HG03432 (cell line): ENCODE measurements around the gene CCNL2.
A peak's percentile ranks its signal among the peaks of the same experiment; 100 is the strongest.
"Not testable (repeated sequence)": the region's sequence is repeated elsewhere in the genome, so short reads cannot be mapped to it uniquely, and the experiment has no call there.

Experiments used
- ATAC-seq: cut with Tn5 transposase; IDR thresholded peaks from one replicate; pipeline ENCODE4 v1.9.1; 2021; ENCODE audit warnings: mild to moderate bottlenecking, moderate library complexity; ENCODE audit not compliant: unreplicated experiment

CCNL2 gene

DNA sequence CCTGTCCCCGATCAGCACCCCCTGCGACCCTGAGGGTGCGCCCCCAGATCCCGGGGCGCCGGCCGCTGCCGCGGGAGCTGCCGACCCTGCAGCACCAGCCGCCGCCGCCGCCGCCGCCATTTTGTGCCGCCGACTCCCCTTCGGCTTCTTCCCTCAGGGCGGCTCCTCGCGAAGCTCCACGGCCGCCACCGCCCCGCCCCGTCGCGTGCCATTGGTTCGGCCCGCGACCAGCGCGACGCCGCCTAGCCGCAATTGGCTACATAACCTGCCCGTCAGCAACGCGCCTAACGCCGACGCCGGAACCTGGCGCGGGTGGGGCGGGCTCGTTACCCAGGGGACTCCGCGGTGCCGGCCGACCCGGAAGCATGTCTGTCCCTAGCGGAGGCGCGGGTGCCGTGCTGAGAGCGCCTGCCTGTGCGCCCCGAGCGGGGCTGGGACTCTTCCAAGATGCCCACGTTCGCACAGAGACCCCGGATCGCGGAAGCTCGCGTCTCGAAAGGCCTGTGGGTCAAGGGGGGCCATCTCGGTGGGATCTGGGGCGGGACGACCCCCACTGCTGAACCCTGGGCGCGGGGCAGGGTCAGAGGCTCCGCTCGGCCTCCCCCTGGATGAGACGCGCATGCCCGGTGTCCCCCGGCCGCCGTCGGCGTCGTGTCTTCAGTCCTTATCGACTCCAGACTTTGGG lies at the start of gene CCNL2:
CCNL2 (minus strand) TSS at position 149 of the 685 bp plus-strand sequence; CDS start at position 120, 29 bp downstream.
- peak; percentile 92 for ATAC-seq

DNA sequence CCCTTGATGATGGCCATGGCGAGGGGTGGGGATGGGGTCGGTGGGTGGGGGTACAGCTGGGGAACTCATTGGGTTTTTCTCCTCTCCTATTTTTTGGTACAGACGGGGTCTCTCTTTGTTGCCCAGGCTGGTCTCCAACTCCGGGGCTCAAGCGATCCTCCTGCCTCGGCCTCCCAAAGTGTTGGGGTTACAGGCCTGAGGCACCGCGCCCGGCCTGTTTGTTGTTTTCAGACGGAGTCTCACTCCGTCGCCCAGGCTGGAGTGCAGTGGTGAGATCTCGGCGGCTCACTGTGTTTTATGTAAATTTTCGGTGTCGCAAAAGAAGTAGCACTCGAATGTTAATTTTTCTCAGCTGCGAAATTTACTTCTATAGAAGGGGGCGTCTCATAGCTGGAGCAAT lies 47.5 kb upstream of the CCNL2 start:
- ATAC-seq, result not testable (repeated sequence)

DNA sequence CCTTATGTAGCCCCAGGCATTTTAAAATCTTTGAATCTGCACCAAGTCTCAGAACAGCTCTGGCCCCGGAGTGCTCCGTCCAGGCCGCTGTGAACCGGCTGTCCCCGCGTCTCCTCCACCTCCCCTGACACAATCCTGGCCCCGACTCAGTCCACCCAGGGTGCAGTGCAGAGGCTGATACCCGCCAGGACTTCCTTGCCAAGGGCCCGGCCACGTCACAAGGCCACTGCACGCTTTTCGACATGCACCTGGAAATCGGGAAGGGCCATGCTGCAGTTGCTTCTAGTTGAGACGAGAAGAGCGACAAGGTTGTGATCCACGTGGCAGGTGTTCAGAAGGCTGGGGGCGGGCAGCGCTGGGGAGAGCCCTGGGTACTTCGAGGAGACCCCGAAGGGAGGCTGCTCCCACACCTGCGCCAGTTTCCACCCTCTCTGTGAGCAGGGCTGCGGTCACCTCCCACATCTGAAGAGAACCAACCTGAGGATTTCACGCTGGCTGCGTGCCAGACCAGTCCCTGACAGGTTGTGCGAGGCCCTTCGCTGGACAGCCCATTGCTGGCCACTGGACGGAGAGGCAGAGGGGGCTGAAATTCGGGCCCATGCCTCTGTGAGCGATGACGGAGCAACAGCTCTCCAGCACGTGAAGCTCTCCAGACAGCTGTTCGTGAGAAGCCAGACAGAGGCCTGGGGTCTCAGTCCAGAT lies 43.1 kb upstream of the CCNL2 start:
- ATAC-seq, result no peak

DNA sequence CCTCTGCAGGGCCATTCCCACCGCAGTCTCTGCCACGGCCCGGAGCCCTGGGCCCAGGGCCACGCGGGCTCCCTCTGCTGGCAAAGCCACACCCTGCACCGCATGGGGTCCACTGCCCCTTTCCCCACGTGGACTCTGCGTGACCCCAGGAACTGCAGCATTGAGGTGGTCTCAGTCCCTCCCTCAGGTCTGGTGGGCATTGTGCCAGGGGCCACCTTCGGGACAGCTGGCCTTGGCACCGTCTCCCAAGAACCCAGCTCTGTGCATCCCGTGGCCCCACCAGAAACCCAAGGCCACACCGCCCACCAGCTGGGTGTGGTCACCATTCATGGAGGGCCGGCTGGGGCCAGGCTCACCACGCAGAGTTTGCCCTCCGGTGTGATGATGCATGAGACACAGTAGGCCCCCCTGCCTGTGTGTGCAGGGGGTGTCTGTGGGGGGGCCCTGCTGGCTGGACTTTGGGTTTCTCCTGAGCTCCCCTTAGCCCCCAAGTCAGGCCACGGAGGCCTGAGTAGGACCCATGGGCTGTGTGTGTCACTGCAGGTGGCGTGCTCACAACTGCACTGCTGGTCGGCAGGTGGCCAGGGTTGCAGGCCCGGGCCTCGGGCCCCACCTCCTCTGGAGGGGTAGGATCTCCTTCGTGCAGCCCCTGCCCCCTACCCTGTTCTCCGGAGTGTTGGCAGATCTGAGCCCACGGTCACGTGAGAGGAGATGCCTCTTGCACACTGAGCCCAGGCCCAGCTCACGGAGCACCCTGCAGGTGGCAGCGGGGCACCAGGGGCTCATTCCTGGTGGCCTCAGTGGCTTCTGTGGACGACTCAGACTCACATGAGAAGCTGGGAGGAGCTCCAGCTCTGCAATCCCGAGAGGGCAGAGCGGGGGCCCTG lies 42.1 kb upstream of the CCNL2 start:
- no peak for ATAC-seq

DNA sequence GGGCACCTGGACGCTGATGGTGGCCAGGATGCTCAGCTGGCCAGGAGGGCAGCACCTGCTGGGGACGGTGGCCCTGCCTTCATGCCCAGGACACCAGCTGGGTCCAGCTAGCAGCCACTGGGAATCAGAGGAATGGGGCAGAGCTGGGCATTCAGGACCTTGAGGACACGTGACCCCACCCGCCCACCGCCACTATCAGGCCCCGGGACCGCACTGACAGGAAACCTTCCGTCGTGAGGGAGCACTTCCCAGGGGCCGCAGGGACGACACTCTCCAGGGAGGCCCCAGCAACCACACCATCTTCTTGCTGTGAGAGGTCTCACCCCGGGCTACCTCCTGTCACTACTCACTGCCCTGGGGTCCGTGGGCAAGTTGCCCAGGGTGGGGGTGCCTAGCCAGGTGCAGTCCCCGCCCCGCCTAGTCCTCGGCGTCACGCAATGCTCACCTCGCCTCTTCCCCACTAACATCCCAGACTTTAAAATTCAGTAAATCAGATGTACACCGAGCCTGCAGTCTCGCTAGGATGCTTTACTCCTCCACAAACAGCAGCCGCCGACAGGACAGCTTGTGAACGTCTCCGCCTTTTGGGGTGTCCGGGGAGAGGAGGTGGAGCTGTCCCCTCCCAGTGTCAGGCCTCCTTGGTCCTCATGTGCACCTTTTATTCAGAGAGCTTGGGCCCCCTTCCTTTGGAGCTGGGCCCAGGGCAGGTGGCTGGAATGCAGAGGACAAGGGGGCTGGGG lies 41.3 kb upstream of the CCNL2 start:
- ATAC-seq, result no peak

DNA sequence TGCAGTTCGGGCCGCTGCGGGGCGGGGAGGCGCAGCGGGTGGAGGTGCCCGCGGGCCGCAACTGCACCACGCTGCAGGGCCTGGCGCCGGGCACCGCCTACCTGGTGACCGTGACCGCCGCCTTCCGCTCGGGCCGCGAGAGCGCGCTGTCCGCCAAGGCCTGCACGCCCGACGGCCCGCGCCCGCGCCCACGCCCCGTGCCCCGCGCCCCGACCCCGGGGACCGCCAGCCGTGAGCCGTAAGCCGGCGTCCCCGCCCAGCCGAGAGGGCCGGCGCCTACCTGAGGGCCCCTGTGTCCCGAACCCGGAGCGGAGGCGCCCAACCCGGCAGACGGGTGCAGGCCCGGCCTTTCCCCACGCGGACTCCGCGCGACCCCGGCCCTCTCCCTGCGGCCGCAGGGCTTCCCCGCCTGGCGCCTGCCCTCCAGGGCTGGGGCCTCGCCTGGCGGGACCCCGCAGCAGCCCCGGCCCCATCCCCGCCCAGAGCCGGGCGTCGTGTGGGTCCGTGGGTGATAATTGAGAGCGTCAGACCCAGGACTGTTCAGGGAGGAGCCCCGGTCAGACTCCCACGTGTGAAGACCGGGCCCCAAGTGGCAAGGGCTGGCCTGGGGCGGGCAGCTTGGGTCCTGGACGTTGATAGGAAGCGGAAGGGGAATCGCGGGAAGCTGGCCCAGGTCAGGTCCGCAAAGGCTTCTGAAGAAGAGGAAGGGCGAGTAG lies 40.6 kb upstream of the CCNL2 start:
- no peak for ATAC-seq

DNA sequence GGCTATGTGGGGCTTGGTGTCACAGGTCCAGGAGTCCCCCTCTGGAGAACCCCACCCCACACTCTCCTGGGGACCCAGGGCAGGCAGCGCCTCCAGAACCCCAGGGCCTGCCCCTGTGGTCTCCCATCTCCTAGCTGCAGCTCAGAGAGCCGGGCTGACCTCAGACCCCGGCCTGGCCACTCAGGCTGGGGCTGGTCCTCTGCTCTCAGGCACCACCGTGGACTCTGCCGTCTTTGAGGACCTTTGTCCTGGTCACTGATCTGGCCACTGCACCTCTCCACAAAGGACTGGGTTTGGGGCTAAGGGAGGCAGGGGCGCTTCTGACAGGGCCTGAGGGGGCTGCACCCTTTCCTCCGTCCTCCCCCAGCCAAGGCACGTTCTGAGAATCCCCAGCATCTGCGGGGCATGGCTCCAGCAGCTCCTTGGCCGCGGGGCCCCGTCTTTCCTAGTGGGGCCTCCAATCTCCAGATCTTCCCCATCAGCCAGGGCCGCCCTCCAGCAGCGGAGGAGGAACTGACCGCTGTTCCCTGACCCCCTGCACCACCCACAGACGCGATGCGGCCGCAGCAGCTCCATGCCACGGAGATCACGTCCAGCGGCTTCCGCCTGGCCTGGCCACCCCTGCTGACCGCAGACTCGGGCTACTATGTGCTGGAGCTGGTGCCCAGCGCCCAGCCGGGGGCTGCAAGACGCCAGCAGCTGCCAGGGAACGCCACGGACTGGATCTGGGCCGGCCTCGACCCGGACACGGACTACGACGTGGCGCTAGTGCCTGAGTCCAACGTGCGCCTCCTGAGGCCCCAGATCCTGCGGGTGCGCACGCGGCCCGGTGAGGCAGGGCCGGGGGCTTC lies 39.6 kb upstream of the CCNL2 start:
- no peak for ATAC-seq

DNA sequence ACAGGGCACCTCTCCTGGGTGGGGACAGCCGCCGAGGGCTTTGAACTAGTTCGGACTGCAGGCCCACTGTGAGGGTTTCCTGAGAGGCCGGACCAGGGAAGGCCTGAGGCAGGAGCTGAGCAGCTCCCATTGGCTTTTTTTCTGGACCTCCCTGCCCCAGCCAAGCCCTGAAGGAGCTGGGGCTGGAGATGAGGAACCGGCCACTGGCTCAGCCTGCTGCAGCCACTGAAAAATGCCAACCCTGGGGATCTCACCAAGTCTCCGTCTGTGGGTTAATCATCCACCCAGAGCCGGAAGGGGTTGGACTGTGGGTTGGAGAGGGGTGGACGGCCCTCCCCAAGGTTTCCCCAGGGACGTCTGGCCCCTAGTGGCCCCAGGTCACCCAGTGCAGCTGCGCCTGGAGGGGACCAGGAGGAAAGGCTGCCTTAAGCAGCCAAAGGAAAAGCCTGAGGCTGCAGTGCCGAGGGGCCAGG lies 38.8 kb upstream of the CCNL2 start:
- no peak for ATAC-seq

DNA sequence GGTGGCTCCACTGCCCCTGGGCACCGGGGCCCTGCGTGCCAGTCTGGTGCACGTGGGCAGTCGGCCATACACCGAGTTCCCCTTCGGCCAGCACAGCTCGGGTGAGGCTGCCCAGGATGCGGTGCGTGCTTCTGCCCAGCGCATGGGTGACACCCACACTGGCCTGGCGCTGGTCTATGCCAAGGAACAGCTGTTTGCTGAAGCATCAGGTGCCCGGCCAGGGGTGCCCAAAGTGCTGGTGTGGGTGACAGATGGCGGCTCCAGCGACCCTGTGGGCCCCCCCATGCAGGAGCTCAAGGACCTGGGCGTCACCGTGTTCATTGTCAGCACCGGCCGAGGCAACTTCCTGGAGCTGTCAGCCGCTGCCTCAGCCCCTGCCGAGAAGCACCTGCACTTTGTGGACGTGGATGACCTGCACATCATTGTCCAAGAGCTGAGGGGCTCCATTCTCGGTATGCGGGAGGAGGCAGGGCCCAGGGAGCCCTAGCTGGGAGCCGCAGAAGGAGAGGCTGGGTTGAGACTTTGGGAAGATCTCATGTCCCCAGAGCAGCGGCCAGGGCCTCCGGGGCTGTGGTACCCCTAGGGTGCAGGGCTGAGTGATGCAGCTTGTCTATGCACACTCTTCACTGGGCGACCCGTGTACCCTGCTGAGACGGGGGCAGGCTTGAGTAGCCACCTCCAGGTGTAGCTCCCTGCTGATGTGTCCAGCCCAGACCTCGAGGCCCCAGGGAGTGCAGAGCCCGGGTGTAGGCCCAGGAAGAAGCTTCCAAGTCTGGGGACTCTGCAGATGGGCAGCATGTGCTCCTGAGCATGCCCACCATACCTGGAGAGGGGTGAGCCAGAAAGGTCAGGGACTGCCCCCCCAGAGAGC lies 38.1 kb upstream of the CCNL2 start:
- ATAC-seq, result no peak

DNA sequence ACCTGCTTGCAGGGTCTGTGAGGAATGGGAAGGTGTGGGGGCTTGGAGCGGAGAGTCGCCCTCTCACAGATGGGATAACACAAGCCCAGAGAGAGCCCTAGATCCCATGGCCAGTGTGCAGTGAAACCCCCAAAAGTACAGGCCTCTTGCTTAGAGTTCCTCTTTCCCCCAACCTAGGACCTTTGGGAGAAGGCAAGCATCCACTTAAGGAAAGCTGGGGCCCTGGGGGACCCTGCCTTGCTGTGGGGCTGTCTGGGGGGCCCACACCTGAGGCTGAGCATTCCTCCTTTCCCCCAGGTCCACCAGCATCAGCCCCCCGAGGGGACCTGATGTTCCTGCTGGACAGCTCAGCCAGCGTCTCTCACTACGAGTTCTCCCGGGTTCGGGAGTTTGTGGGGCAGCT lies 37.5 kb upstream of the CCNL2 start:
- no peak for ATAC-seq

DNA sequence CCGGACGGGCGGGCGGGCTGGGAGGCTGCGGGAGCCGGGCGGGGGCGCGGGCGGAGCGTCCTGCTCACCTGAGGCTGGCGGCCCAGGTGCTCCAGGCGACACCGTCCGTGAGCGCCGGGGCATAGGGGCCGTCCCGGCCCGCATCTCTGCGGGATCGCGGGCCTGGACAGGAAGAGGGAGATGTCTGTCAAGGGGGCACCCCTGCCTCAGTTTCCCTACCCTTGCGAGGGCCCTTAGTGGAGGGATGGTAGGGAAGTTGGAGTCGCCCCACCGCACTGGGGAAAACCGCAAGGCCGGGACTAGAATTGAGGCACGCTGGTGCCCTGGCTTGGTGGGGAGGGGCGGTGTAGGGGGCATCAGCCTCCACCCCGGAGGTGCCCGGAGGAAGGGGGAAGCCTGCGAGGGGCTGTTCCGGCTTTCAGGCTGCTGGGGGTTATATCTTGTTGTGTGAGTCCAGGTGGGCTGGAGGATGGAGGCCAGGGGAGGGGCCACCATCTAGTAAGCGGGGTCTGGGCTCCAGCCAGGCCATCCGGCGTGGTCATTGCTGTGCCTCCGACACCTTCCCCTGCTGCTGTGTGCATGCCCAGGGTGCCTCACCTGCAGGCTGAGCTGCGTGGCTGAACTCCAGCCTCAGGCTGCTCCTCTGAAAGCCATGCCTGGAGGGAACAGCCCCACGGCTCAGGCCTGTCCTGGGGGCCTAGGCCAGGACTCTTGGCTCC lies 36.9 kb upstream of the CCNL2 start:
- no peak for ATAC-seq

DNA sequence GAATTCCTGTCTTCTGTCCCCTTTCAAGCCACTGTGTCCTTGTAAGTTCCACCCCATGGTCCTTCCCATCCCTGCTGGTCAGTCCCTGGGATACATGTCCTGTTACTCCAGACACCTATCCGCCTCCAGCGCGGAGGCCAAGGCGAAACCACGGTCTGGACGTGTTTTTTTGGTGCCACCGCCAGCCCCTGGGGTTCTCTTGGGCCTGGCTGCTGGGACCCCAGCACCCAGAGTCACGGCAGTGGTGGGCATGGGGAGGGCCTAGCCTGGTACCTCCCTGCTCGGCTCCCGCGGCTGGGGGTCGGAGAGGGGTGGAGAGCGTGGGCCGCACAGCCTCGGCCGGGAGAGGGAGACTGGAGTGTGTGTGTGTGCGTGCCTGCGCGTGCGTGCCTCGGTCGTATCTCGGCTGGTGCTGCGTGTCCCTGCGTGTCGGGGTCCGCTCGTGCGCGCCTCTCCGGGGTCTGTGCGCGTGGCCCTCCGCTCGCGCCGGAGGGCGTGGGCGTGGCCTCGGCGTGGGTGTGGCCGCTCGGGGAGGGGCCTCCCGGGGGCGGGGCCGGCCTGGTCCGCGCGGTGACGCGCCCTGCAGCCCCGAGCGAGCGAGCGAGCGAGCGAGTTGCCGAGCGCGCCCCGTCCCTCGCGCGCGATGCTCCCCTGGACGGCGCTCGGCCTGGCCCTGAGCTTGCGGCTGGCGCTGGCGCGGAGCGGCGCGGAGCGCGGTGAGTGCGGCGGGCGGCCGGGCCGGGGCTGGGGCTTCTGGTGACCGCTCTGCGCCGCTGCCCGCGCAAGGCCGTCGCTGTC lies 36.2 kb upstream of the CCNL2 start, which contains the start of gene VWA1:
VWA1 (plus strand) TSS at position 585 of the 798 bp plus-strand sequence; CDS start at position 644, 59 bp downstream.
- peak; percentile 42 for ATAC-seq

DNA sequence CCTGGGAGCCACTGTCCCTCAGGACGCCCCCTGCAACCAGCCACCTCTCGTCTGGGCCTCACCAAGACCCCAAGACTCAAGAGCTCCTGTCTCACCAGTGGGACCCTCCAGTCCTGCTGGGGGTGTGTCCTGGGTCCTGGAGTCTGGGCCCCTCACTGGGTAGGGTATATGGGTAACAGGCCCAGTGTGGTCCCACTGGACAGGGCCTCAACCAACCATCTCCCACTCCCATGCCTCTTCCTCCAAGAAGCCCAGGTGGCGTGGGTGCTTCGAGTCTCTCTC lies 35.6 kb upstream of the CCNL2 start:
- no peak for ATAC-seq

DNA sequence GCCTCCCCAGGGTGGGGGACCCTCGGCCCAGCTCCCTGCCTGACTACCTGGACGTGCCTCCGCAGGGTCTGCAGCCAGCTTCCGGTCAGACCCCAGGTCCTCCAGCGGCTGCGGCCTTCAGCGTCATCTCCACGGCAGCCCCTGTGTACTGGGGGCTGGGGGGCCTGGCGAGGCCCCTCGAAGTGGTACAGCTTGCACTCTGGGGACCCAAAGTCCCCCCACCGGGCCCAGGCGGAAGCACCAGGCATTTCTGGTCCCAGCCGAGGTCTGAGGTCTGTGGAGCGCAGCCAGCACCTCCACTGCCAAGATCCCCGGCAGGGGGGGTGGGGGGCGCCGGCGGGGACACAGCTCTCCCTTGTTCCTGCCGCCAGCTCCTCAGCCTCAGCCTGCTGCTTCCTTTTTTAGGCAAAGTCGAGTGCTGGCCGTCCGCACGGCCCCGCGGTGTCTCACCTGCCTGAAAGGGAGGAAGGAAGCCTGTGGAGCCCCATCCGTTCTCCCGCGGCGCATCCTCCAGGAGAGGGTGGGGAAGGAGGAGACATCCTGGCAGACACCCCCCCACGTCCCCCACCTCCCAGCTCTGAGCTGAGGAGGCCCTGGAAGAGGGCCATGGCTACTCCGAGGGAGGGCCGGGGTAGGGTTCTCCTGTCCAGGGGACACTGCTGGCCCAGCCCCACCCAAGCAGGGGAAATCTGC lies 35.1 kb upstream of the CCNL2 start:
- ATAC-seq, result no peak

DNA sequence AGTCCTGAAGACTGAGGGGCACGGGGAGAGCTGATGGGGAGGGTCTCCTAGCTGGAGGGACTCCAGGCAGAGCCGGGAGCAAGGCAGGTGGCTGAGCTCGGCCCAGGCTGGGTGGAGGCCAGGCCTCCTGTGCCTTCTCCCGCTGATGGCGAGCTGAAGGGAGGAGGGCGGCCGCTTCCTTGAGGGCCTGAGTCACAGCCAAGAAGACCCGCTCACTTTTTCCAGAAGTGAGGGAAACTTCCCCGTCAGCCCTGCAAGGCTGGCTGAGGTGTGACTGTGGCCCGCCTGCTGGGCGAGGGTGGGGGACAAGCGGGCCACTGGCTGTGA lies 34.6 kb upstream of the CCNL2 start:
- no peak for ATAC-seq
